Lower lobe of right lung (tissue), 2 donors: Measurements from ENCODE around the gene MESP1. TPM values are rescaled to one million over a fixed set of nuclear protein-coding genes. Genes with fewer than 3 reads are reported as not detected.

Source experiments
- ATAC-seq, 2 donors: fragments of 200-7000 bp; cut with Tn5 transposase; one replicate each; pipeline ENCODE4 v1.9.1; 2020 to 2022; ENCODE audit warnings: mild to moderate bottlenecking in 2 of 2, moderate library complexity in 2 of 2
- DNase-seq: peaks from one replicate; pipeline ENCODE4 v3.0.0-alpha.2; 2020
- H3K27ac ChIP-seq: fragments of 200-600 bp; one replicate; pipeline ENCODE4 v1.8.0; 2022
- H3K27me3 ChIP-seq: fragments of 200-600 bp; one replicate; pipeline ENCODE4 v1.8.0; 2022; ENCODE audit warnings: low read depth
- H3K36me3 ChIP-seq: fragments of 200-600 bp; one replicate; pipeline ENCODE4 v1.8.0; 2022; ENCODE audit warnings: mild to moderate bottlenecking
- H3K4me1 ChIP-seq: fragments of 200-600 bp; one replicate; pipeline ENCODE4 v1.8.0; 2022
- H3K4me3 ChIP-seq: fragments of 200-600 bp; one replicate; pipeline ENCODE4 v1.8.0; 2022; ENCODE audit warnings: mild to moderate bottlenecking
- H3K9me3 ChIP-seq: fragments of 200-600 bp; one replicate; pipeline ENCODE4 v1.8.0; 2022
- CTCF ChIP-seq: fragments of 200-600 bp; IDR thresholded peaks from one replicate; pipeline ENCODE4 v1.8.0; 2022; ENCODE audit warnings: antibody characterized with exemption, mild to moderate bottlenecking
- intact Hi-C: fragments of 100-400 bp; cut with DNase I; formaldehyde crosslinking; loops from one replicate; pipeline ENCODE4 v1.11.0; 2022
- total RNA-seq: library from RNA; stranded (reverse); fragmentation: NEBNext Ultra II Directional; extraction: Animal tissue kit (Norgen Biotek cat#: 25700); gene quantifications from one replicate; pipeline ENCODE4 v1.2.1, GENCODE V29; 2021
- donor health status: DM: no; HTN: yes; CAD: no; lungs with severe emphysema.

The MESP1 gene
- total RNA-seq, 1 donor from 2014 or later, result 0.53 TPM

GRCh38 chr15:89759835-89760234 is 8.8 kb upstream of the MESP1 start:
- ATAC-seq, result no peak
- intact Hi-C loops, result loop anchor here (10.0 kb wide), 1 partner anchor 115 kb away; no protein-coding TSS in a partner anchor

GRCh38 chr15:89758981-89759380 is 7.9 kb upstream of the MESP1 start:
- Histone ChIP-seq H3K27me3 (no peaks in the 10 kb centered on the region), H3K4me3 (no peak overlapping the region), H3K4me1 (peaks cover 6% of the 10 kb centered on the region), H3K9me3 (no peaks in the 10 kb centered on the region), H3K27ac (no peak overlapping the region), H3K36me3 (no peaks in the 10 kb centered on the region)
- intact Hi-C loops, result loop anchor here (10.0 kb wide), 1 partner anchor 116 kb away; no protein-coding TSS in a partner anchor
- peak; percentile 24 for DNase-seq
- no peak for TF ChIP-seq CTCF
- ATAC-seq, result no peak

More at GRCh38 chr15:89759835-89760234, 8.8 kb upstream of the MESP1 start:
- H3K9me3 ChIP-seq, result no peaks in the 10 kb centered on the region
- H3K4me1 ChIP-seq, result peaks cover 6% of the 10 kb centered on the region
- H3K27ac ChIP-seq, result no peak overlapping the region
- H3K36me3 ChIP-seq, result no peaks in the 10 kb centered on the region
- no peak for TF ChIP-seq CTCF
- no peaks in the 10 kb centered on the region for H3K27me3 ChIP-seq
- DNase-seq, result no peak
- H3K4me3 ChIP-seq, result no peak overlapping the region

GRCh38 chr15:89758283-89758682 is 7.2 kb upstream of the MESP1 start:
- Histone ChIP-seq H3K9me3 (no peaks in the 10 kb centered on the region), H3K4me3 (no peak overlapping the region), H3K27me3 (no peaks in the 10 kb centered on the region), H3K36me3 (no peaks in the 10 kb centered on the region), H3K4me1 (peaks cover 6% of the 10 kb centered on the region), H3K27ac (no peak overlapping the region)
- ATAC-seq (no peak), DNase-seq (peak; percentile 25)
- intact Hi-C loops, result loop anchor here (10.0 kb wide), 1 partner anchor 117 kb away; no protein-coding TSS in a partner anchor
- no peak for TF ChIP-seq CTCF

GRCh38 chr15:89756897-89757296 is 5.8 kb upstream of the MESP1 start:
- Histone ChIP-seq H3K27me3 (no peaks in the 10 kb centered on the region), H3K36me3 (no peaks in the 10 kb centered on the region), H3K27ac (no peak overlapping the region), H3K4me3 (no peak overlapping the region), H3K4me1 (peaks cover 6% of the 10 kb centered on the region), H3K9me3 (no peaks in the 10 kb centered on the region)
- intact Hi-C loops, result loop anchor here (10.0 kb wide), 1 partner anchor 118 kb away; no protein-coding TSS in a partner anchor
- ATAC-seq (no peak), DNase-seq (no peak)
- no peak for TF ChIP-seq CTCF

GRCh38 chr15:89755701-89756100 is 4.7 kb upstream of the MESP1 start:
- Histone ChIP-seq H3K27me3 (no peaks in the 10 kb centered on the region), H3K36me3 (no peaks in the 10 kb centered on the region), H3K4me3 (no peak overlapping the region), H3K9me3 (no peaks in the 10 kb centered on the region), H3K27ac (no peak overlapping the region), H3K4me1 (peaks cover 12% of the 10 kb centered on the region)
- intact Hi-C loops, result loop anchor here (10.0 kb wide), 1 partner anchor 119 kb away; no protein-coding TSS in a partner anchor
- DNase-seq, result no peak
- no peak for ATAC-seq
- TF ChIP-seq CTCF, result no peak
